ENCODE measurements around the gene IFI27.

- no peak for TF ChIP-seq CTCF (IDR thresholded peaks at IDR 0.05)
- no peak for TF ChIP-seq CBX2 (IDR thresholded peaks at IDR 0.05; ENCODE audit: borderline replicate concordance, low read depth)
Observed at GRCh38 chr14:94081386-94081820, 29.1 kb upstream of the IFI27 start.

Measured in A549 (cell line).